22Rv1 (cell line): ENCODE results near the gene SLCO3A1.

Experiments
- H3K27ac ChIP-seq: fragments of 450-650 bp; 2 replicates; pipeline ENCODE4 v1.5.1; 2017
- ZFX ChIP-seq: fragments of 450-650 bp; IDR thresholded peaks from 2 replicates; pipeline ENCODE4 v1.6.1; 2017; ENCODE audit warnings: antibody characterized with exemption, borderline replicate concordance
- TF ChIP-seq, protein P1 (sequence below): fragments of 450-650 bp; IDR thresholded peaks from 2 replicates; pipeline ENCODE4 v1.5.1; 2017; ENCODE audit warnings: mild to moderate bottlenecking

Gene SLCO3A1

DNA sequence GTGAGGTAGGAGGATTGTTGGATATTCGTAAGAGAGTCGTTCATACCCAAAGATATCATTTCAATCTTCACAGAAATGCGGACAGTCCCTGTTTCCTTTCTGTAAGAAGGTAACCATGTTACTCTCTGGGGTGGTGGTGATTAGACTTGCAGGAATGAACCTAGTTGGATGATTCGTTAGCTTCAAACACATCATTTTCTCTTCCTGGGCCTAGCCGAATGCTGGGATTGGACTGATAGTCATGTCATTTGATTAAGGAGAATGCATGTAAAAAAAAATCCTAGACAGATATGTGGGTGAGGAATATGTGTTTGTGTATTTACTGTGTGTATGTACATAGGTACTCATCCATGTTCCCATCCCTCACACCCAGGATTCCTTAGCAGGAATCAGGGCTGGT lies 12.4 kb downstream of the SLCO3A1 start:
- H3K27ac ChIP-seq, result no peak overlapping the region
- TF ChIP-seq ZFX, result no peak
- TF ChIP-seq, protein P1, sequence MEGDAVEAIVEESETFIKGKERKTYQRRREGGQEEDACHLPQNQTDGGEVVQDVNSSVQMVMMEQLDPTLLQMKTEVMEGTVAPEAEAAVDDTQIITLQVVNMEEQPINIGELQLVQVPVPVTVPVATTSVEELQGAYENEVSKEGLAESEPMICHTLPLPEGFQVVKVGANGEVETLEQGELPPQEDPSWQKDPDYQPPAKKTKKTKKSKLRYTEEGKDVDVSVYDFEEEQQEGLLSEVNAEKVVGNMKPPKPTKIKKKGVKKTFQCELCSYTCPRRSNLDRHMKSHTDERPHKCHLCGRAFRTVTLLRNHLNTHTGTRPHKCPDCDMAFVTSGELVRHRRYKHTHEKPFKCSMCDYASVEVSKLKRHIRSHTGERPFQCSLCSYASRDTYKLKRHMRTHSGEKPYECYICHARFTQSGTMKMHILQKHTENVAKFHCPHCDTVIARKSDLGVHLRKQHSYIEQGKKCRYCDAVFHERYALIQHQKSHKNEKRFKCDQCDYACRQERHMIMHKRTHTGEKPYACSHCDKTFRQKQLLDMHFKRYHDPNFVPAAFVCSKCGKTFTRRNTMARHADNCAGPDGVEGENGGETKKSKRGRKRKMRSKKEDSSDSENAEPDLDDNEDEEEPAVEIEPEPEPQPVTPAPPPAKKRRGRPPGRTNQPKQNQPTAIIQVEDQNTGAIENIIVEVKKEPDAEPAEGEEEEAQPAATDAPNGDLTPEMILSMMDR, result no peak

DNA sequence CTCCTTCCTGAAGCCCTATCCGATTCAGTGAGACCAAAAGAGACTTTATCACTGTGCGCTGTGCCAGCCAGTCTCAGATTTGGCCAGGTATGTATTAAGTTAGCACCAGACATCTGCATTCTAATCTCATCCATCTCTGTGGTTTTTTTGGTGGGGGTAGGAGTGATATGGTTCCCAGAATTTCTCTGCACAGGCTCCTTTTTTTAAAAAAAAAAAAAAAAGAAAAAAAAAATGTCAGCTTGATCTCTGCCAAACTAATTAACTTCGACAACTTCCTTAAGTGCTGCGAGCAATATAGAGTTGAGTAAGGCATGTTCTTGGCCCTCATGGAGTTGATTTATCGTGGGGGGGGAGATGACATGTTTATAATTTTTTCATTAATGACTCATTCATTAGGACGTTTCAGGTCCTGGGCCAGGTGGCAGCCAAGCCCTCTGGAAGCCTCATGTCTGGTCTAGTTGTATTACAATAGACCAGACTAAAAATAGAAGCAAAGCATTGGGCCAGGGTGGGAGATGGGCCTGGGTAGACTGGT lies 12.9 kb downstream of the SLCO3A1 start:
- TF ChIP-seq, protein P1, result no peak
- no peak for TF ChIP-seq ZFX
- no peak overlapping the region for H3K27ac ChIP-seq

DNA sequence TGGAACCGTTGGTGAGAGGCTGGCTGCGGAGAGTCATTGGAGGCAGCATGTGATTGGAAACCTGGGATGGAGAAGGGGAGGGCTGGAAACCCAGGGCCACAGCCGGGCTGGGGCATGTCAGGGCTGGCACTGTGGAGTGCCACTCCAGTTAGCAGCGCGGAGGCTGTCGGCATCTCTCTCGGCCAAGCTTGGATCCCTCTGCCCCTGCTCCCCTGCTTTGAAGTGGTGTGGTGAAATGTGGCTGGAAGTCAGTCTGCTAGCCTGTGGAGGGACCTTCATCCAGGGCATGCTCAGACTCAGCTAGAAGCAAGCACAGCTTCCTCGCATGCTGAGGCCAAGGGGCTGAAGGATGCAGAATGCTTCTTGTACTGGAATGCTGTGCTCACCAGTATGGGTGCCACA lies 13.5 kb downstream of the SLCO3A1 start:
- TF ChIP-seq ZFX, result no peak
- TF ChIP-seq, protein P1, result no peak
- H3K27ac ChIP-seq, result no peak overlapping the region

DNA sequence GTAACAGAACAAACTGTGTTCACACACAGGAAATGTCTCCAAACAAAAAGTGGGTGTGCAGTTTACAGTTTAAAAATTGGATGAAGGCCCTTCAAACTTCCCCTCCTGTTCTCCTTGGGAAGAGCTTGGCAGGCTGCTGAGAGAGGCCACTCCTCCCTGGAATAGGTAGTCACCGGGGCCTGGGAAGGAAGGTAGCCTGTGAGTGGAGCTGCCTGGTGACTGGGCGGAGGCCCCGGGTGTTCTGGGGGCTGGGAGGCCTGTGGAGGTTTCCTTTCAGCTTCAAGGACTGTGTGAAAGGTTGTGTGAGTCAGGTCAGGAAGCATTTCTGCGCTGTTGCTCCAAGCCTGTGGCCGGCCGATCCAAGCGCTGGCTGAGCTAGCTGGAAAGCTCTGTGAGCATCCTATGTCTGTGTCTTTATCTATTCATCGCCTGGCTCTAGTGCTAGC lies 14.1 kb downstream of the SLCO3A1 start:
- TF ChIP-seq, protein P1, result no peak
- no peak for TF ChIP-seq ZFX
- no peak overlapping the region for H3K27ac ChIP-seq

DNA sequence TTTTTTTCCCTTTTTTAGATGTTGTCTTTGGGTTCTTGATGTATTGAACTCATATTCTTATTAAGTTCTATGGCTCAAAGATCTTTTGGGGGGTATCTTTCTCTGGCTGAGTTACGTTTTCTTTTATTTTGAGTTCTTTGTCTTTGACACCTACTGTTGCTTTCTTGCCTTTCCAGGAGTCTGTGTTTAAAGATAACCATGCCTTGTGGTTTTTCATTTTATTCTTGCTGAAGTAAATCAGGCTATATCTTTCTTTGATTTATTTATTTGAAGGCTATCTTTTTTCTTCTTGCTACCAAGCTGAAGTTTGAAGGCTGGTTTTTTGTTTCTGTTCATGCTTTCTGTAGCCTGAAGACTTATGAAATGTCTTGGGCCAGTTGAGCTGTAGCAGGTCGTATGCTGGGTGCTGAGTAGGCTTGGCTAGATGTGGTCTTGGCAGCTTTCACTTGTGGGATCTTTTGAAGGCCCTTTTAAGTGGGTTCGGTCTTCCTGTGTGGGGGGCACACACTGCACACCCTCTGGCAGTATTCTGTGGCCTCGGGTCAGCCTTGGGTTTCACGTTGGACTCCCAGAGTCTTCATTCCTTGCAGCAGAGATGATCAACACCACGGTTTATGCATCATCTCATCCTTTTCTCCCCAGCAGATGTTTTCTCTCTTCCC lies 17.5 kb downstream of the SLCO3A1 start:
- TF ChIP-seq, protein P1, result no peak
- no peak for TF ChIP-seq ZFX
- no peak overlapping the region for H3K27ac ChIP-seq

DNA sequence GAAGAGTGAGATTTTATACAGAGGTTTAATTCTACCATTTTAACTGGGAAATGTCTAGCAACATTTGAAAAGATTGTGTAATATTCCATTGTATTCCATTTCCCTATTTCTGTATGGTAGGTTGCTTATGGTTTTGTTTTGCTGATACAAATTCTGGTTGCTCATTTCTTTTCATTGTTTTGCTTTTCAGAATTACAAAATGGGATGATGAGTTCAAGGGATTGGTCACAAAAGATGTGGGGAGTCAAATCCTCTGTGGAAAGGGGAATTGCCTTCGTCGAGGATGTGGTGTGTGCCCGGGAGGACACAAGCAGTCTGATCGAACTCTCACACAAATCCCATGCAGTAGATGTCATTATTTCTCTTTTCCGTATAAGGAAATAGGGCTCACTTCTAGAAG lies 18.3 kb downstream of the SLCO3A1 start:
- no peak overlapping the region for H3K27ac ChIP-seq

More for the DNA sequence above, 18.3 kb downstream of the SLCO3A1 start:
- TF ChIP-seq, protein P1, result no peak
- TF ChIP-seq ZFX, result no peak
